Measurements from ENCODE around the gene MOCS1.

GRCh38 chr6:39964094-39964493 lies 29.8 kb upstream of the MOCS1 start:
- TF ChIP-seq CTCF (IDR thresholded peaks at IDR 0.05) (no peak), POLR2A (IDR thresholded peaks at IDR 0.05) (no peak)
